Fibroblast of villous mesenchyme (primary cell): Measurements from ENCODE around the gene KCNJ10. TPM values are rescaled to one million over a fixed set of nuclear protein-coding genes. Genes with fewer than 3 reads are reported as not detected.
A peak's percentile ranks its signal among the peaks of the same experiment; 100 is the strongest.

Source experiments
- DNase-seq: peaks from one replicate; pipeline ENCODE4 v3.0.0-alpha.2; 2010; ENCODE audit warnings: low read depth
- H3K4me3 ChIP-seq: 2 replicates; pipeline ENCODE4 v1.5.1; 2011; ENCODE audit warnings: low read depth, mild to moderate bottlenecking, low read length
- total RNA-seq: library from RNA; depleted of rRNA; stranded (reverse); fragments of >200 nt; gene quantifications from 2 replicates; pipeline ENCODE4 v1.2.3, GENCODE V29; 2012
- TF ChIP-seq, protein P1 (sequence below): IDR thresholded peaks from 2 replicates; pipeline ENCODE4 v1.5.1; 2012; ENCODE audit warnings: low read depth, mild to moderate bottlenecking, low read length; ENCODE audit not compliant: insufficient read depth

Gene KCNJ10
- total RNA-seq, 1 donor, result not detected

- peak; percentile 18 for DNase-seq
- no peak overlapping the region for H3K4me3 ChIP-seq
- TF ChIP-seq, protein P1, sequence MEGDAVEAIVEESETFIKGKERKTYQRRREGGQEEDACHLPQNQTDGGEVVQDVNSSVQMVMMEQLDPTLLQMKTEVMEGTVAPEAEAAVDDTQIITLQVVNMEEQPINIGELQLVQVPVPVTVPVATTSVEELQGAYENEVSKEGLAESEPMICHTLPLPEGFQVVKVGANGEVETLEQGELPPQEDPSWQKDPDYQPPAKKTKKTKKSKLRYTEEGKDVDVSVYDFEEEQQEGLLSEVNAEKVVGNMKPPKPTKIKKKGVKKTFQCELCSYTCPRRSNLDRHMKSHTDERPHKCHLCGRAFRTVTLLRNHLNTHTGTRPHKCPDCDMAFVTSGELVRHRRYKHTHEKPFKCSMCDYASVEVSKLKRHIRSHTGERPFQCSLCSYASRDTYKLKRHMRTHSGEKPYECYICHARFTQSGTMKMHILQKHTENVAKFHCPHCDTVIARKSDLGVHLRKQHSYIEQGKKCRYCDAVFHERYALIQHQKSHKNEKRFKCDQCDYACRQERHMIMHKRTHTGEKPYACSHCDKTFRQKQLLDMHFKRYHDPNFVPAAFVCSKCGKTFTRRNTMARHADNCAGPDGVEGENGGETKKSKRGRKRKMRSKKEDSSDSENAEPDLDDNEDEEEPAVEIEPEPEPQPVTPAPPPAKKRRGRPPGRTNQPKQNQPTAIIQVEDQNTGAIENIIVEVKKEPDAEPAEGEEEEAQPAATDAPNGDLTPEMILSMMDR, result peak; percentile 87
These were observed 8.7 kb upstream of the KCNJ10 start for GRCh38 chr1:160078512-160079195.

DNA sequence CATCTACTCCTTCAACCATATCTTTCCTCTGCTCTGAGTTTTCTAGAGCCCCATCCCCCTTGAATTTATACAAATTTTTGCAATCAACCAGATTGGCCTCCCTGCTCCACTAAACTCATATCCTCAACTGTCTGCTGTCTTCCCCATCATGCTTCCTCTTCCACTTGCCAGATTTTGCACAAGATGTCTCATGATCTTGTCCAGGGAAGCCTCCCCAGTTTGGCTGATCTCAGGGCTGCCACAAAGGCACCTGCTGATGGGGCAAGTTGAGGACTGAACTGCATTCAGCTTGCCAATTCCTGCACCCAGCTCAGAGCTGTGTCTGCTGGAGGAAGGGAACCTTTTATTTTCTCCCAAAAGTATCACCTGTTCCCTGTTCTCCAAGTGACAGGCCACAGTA is 7.5 kb upstream of the KCNJ10 start:
- no peak for DNase-seq
- TF ChIP-seq, protein P1, result no peak
- H3K4me3 ChIP-seq, result no peak overlapping the region

DNA sequence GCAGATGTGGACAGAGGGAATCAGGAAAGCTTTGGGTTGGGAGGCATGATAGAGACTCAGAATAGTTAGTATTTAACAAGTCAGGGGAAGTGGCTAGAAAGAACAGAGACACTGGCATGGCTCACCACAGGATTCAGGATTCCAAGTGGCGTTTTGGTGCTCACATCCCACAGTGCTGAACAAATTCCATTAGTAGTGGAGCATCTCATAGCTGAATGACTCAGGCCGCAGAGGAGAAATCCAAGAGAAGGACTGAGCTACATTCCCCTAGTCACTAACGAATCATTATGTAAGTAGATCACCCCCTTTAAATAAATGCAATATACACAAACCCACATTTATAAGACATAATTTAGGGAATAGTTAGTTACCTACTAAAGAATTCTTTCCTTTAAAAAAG is 6.3 kb upstream of the KCNJ10 start:
- DNase-seq, result no peak
- no peak overlapping the region for H3K4me3 ChIP-seq
- TF ChIP-seq, protein P1, result no peak

- no peak overlapping the region for H3K4me3 ChIP-seq
- no peak for DNase-seq
- TF ChIP-seq, protein P1, result no peak
These were observed 5.9 kb upstream of the KCNJ10 start for GRCh38 chr1:160075836-160076235.

DNA sequence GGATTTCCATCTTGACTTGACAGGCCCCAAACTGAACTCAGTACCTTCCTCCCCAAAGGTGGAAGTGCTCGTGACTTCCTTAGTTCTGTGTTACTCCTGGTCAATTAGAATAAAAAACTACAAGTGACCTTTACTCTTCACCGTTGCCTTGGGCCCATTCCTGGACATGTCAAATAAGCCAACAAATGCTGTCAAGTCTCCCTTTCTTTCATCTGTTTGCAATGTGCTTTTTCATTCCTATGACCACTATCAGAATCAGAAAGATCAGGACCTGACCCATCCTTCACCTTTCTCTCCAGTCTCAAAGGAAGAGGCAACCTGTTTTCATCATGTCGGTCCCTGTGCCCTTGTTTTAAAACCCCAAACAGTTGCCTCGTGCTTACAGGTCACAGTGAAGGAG is 4.9 kb upstream of the KCNJ10 start:
- TF ChIP-seq, protein P1, result no peak

DNA sequence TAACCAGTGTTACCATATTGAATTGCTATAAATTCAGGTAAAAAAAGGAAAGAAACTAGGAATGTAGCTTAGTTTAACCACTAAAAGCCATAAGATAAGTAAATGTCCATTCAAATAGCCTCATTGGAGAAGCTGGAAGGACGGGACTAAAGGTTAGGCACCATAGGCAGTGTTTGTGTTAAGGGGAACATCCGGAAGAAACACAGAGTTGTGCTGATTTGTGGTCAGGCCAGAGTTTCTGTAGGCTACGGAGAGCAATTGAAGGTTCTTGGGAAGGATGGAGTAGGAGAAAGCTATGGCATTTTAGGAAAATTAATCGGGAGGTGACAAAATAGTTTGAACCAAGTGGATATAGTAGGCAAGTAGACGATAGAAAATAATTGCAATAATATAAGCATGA is 1.3 kb upstream of the KCNJ10 start:
- no peak for DNase-seq
- H3K4me3 ChIP-seq, result no peak overlapping the region
- TF ChIP-seq, protein P1, result no peak

More for the DNA sequence above, 4.9 kb upstream of the KCNJ10 start:
- no peak for DNase-seq
- H3K4me3 ChIP-seq, result no peak overlapping the region
